Measurements from ENCODE around the gene ATXN1. TPM values are rescaled to one million over a fixed set of nuclear protein-coding genes. Genes with fewer than 3 reads are reported as not detected.

Gene ATXN1
- total and polyA plus RNA-seq, 2 experiments from 2014 or later, result 4.8 to 9.1 TPM

- TF ChIP-seq ZNF462 (CRISPR knock-in tag; IDR thresholded peaks at IDR 0.05) (no peak), STAT1 (IDR thresholded peaks at IDR 0.05; ENCODE audit: unreplicated experiment) (no peak), EZH2phosphoT487 (IDR thresholded peaks at IDR 0.05; ENCODE audit: unreplicated experiment) (no peak)
Observed at GRCh38 chr6:16527691-16528090, 233.6 kb downstream of the ATXN1 start (continued).

- no peaks in the 10 kb centered on the region for H3K36me3 ChIP-seq (ENCODE audit: insufficient read depth)
- H3K4me2 ChIP-seq, result no peak overlapping the region
- Mint-ChIP-seq H3K9me3 (no peaks in the 10 kb centered on the region), H3K27me3 (ENCODE audit: insufficient read depth, low read depth, poor library complexity) (peaks cover 4% of the 10 kb centered on the region), H3K4me3 (no peak overlapping the region), H3K27ac (no peak overlapping the region), H3K4me1 (peaks cover 13% of the 10 kb centered on the region), H3K36me3 (ENCODE audit: low read depth) (no peaks in the 10 kb centered on the region)
- DNase-seq (ENCODE audit: low spot score), result no peak
- H3K27ac ChIP-seq (ENCODE audit: low read depth), result no peak overlapping the region
- no peaks in the 10 kb centered on the region for H4K20me1 ChIP-seq (replicated peaks; ENCODE audit: insufficient read depth)
- no peak overlapping the region for H2AFZ ChIP-seq
- no peaks in the 10 kb centered on the region for H3F3A ChIP-seq (replicated peaks; ENCODE audit: low read depth)
- no peaks in the 10 kb centered on the region for H3K9me2 ChIP-seq (ENCODE audit: insufficient read depth)
- no peaks in the 10 kb centered on the region for H3K79me2 ChIP-seq (replicated peaks; ENCODE audit: insufficient read depth)
- H3K4me1 ChIP-seq (ENCODE audit: insufficient read depth), result peaks cover 8% of the 10 kb centered on the region; the same call in 1 of the 2 replicates
- no peak overlapping the region for H3K4me3 ChIP-seq
- H3K27me3 ChIP-seq (ENCODE audit: insufficient read depth), result no peaks in the 10 kb centered on the region
- no peak for ATAC-seq
- TF ChIP-seq EZH2phosphoT487 (IDR thresholded peaks at IDR 0.05; ENCODE audit: unreplicated experiment) (no peak), ETS1 (IDR thresholded peaks at IDR 0.05) (no peak), ZNF331 (CRISPR knock-in tag; IDR thresholded peaks at IDR 0.05; ENCODE audit: low read depth) (no peak), REST (IDR thresholded peaks at IDR 0.05; ENCODE audit: unreplicated experiment) (no peak), EZH2 (IDR thresholded peaks at IDR 0.05; ENCODE audit: low read depth, unreplicated experiment) (no peak), ZNF114 (CRISPR knock-in tag; IDR thresholded peaks at IDR 0.05) (no peak), NANOG (IDR thresholded peaks at IDR 0.05; ENCODE audit: borderline replicate concordance) (no peak)
Observed at GRCh38 chr6:16524380-16524707, 236.9 kb downstream of the ATXN1 start.

Data from GM23338 (cell line).